Mononuclear cell (primary cell): ENCODE measurements around the gene KPNA4. TPM values are rescaled to one million over a fixed set of nuclear protein-coding genes. Genes with fewer than 3 reads are reported as not detected.
"Not testable (repeated sequence)": the region's sequence is repeated elsewhere in the genome, so short reads cannot be mapped to it uniquely, and the experiment has no call there.

Experiments
- H3K27me3 ChIP-seq: 2 replicates; pipeline ENCODE4 v1.6.0; 2011; ENCODE audit warnings: low read length, control low read depth; ENCODE audit not compliant: insufficient read depth
- H3K4me1 ChIP-seq: 2 replicates; pipeline ENCODE4 v1.5.1; 2011; ENCODE audit warnings: mild to moderate bottlenecking, low read length, control low read depth; ENCODE audit not compliant: insufficient read depth
- H3K4me3 ChIP-seq: 2 replicates; pipeline ENCODE4 v1.5.1; 2011; ENCODE audit warnings: mild to moderate bottlenecking, low read length, moderate library complexity
- H3K9me3 ChIP-seq: 2 replicates; pipeline ENCODE4 v1.5.1; 2011; ENCODE audit warnings: low read depth, mild to moderate bottlenecking, control low read depth, low read length
- total RNA-seq: library from RNA; depleted of rRNA; stranded (reverse); fragments of >200 nt; gene quantifications from one replicate; pipeline ENCODE4 v1.2.3, GENCODE V29; 2012

The KPNA4 gene
- 32.8 TPM for total RNA-seq

DNA sequence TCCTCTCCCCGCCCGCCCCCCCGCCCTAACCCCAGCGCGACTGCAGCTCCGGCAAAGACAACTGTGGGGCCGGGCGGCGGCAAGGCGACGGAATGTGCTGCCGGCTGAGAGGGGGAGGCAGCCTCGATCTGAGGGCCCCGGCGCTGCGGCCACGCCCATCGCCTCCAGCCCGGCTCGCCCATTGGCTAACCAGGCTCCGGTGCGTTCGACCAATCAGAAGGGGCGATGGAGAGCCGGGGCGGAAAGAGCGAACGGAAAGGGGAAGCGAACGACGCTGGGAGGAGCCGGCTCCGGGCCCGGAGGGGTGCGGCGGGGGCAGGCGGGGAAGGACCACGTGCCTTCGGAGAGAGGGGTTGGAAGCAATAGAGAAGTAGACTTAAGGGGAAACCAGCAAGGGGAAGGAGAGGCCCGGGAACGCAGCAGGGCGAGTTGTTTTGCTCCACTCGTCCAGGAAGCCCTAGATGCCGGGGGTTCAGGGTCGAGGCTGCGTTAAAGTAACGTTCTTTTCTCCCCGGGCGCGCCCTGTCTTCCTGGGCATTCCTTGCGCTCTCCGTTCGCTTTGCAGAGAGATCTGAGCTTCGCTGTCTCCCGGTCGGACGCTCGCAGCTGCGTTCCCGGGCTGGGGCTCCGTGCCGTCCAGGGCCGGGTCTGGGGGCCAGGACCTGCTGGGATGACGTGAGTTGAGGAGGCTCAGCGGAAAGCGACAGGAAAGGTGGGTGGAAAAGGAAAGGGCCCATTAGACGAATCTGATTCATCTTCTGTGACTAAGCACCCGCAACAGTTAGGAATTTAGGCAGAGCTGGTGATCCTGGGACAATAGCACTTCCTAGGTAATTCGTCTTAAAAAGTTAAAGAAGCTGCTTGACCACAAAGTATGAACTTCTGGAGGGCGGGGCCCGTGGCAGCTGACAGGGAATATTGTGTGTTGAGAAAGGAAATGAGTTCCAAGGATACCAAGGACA, at the start of gene KPNA4:
Gene KPNA4 (minus strand): TSS at position 130 of the 962 bp plus-strand sequence. CDS start 289 bp downstream, outside the sequence.
- H3K27me3 ChIP-seq = no peaks in the 10 kb centered on the region
- H3K4me3 ChIP-seq = peak within 1 kb of the TSS; percentile 83
- peaks cover 25% of the 10 kb centered on the region for H3K4me1 ChIP-seq

GRCh38 chr3:160613661-160614060, 48.3 kb upstream of the KPNA4 start:
- H3K4me1 ChIP-seq = no peaks in the 10 kb centered on the region
- no peaks in the 10 kb centered on the region for H3K27me3 ChIP-seq
- H3K4me3 ChIP-seq = no peak overlapping the region
- no peaks in the 10 kb centered on the region for H3K9me3 ChIP-seq

More for the DNA sequence above, at the start of gene KPNA4:
- no peaks in the 10 kb centered on the region for H3K9me3 ChIP-seq

DNA sequence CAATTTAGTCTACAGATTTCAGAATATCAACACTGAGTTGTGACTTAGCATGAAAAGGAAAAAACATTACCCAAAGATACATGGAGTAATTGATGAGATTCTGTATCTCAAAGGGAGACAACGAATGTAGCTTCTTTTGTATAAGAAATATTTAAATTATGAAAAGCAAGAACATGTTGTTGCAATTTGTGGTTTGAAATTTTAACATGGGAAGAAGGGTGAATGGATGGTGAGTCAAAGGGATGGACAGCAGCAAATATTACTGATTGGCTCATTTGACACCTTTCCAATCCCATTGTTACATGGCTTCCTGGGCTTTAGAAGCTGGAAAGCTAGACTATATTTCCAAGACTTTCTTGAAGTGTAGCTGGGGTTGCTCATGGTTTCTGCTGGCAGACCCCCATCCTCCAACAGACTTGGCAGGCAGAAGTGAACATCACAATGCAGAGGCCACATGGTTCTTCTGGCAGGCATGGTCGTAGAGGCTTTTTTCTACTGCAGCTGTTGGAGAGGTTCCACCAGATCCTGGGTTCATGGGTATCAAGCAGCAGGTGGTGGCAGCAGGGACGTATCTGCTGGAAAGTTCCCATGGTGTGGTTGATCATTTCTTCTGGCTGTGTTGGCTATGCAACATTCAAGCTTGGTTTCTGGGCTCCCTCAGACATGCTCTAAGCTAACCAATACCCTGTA, 47.2 kb upstream of the KPNA4 start:
- Histone ChIP-seq H3K4me1 (no peaks in the 10 kb centered on the region), H3K4me3 (no peak overlapping the region), H3K9me3 (no peaks in the 10 kb centered on the region)

GRCh38 chr3:160611141-160611540, 45.8 kb upstream of the KPNA4 start:
- no peak overlapping the region for H3K4me3 ChIP-seq
- no peaks in the 10 kb centered on the region for H3K27me3 ChIP-seq
- no peaks in the 10 kb centered on the region for H3K9me3 ChIP-seq
- H3K4me1 ChIP-seq = no peaks in the 10 kb centered on the region

More for the DNA sequence above, 47.2 kb upstream of the KPNA4 start:
- H3K27me3 ChIP-seq = no peaks in the 10 kb centered on the region

- H3K9me3 ChIP-seq = no peaks in the 10 kb centered on the region
- H3K4me3 ChIP-seq = no peak overlapping the region
- H3K4me1 ChIP-seq = no peaks in the 10 kb centered on the region
- no peaks in the 10 kb centered on the region for H3K27me3 ChIP-seq
Measured at GRCh38 chr3:160608870-160609269, 43.5 kb upstream of the KPNA4 start.

GRCh38 chr3:160607826-160608225, 42.5 kb upstream of the KPNA4 start:
- no peaks in the 10 kb centered on the region for H3K9me3 ChIP-seq
- H3K27me3 ChIP-seq = no peaks in the 10 kb centered on the region
- H3K4me3 ChIP-seq = no peak overlapping the region
- H3K4me1 ChIP-seq = no peaks in the 10 kb centered on the region

- no peaks in the 10 kb centered on the region for H3K27me3 ChIP-seq
- no peaks in the 10 kb centered on the region for H3K4me1 ChIP-seq
- no peaks in the 10 kb centered on the region for H3K9me3 ChIP-seq
- no peak overlapping the region for H3K4me3 ChIP-seq
Measured at GRCh38 chr3:160605315-160605714, 39.9 kb upstream of the KPNA4 start.

- not testable (repeated sequence) for H3K27me3 ChIP-seq, H3K4me3 ChIP-seq, H3K9me3 ChIP-seq, H3K4me1 ChIP-seq
Measured at GRCh38 chr3:160603845-160604244, 38.5 kb upstream of the KPNA4 start.

- H3K4me1 ChIP-seq = no peaks in the 10 kb centered on the region
- H3K4me3 ChIP-seq = no peak overlapping the region
- H3K9me3 ChIP-seq = no peaks in the 10 kb centered on the region
- no peaks in the 10 kb centered on the region for H3K27me3 ChIP-seq
Measured at GRCh38 chr3:160602259-160602658, 36.9 kb upstream of the KPNA4 start.

DNA sequence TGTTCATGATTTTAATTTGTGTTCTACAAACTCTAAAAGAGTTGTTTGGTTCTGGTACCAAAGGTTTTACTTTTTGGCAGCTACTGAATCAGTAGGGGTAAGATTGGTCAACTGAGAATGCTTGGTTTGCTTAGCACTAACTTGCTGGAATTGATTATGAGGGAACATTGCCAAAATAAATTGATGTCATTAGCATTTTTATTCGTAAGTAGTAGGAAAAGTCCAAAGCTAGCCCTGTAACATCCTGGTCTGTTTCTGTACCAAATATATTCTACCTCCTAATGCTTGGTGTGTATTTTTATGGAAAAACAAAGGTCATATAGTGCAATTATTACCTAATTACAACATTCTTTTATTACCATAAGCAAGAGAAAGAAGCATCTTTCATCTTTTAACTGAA, 35.9 kb upstream of the KPNA4 start:
- no peak overlapping the region for H3K4me3 ChIP-seq
- H3K4me1 ChIP-seq = no peaks in the 10 kb centered on the region
- H3K9me3 ChIP-seq = no peaks in the 10 kb centered on the region
- no peaks in the 10 kb centered on the region for H3K27me3 ChIP-seq

GRCh38 chr3:160598865-160599264, 33.5 kb upstream of the KPNA4 start:
- Histone ChIP-seq H3K4me3 (no peak overlapping the region), H3K9me3 (no peaks in the 10 kb centered on the region), H3K4me1 (no peaks in the 10 kb centered on the region), H3K27me3 (no peaks in the 10 kb centered on the region)

GRCh38 chr3:160588023-160588422, 22.7 kb upstream of the KPNA4 start:
- Histone ChIP-seq H3K4me3 (no peak overlapping the region), H3K4me1 (no peaks in the 10 kb centered on the region), H3K27me3 (peaks cover 11% of the 10 kb centered on the region), H3K9me3 (peaks cover 5% of the 10 kb centered on the region)

- H3K9me3 ChIP-seq = peaks cover 9% of the 10 kb centered on the region
- H3K4me3 ChIP-seq = no peak overlapping the region
- no peaks in the 10 kb centered on the region for H3K4me1 ChIP-seq
- peaks cover 11% of the 10 kb centered on the region for H3K27me3 ChIP-seq
Measured at GRCh38 chr3:160587105-160587504, 21.7 kb upstream of the KPNA4 start.

DNA sequence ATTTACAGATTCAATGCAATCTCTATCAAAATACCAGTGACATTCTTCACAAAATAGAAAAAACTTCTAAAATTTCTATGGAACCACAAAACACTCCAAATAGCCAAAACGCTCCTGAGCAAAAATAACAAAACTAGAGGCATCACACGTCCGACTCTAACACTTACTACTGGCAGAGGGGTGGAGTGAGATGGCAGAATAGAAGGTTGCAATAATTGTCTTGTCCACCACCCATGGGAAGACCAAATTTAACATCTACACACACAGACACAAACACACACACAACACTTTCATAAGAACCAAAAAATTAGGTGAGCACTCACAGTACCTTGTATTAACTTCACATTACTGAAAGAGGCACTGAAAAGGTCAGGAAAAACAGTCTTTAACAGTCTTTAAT, 21.3 kb upstream of the KPNA4 start:
- Histone ChIP-seq H3K4me1 (no peaks in the 10 kb centered on the region), H3K4me3 (no peak overlapping the region), H3K9me3 (peaks cover 13% of the 10 kb centered on the region), H3K27me3 (peaks cover 11% of the 10 kb centered on the region)

- peaks cover 7% of the 10 kb centered on the region for H3K27me3 ChIP-seq
- H3K4me1 ChIP-seq = no peaks in the 10 kb centered on the region
- H3K9me3 ChIP-seq = peaks cover 30% of the 10 kb centered on the region
- H3K4me3 ChIP-seq = no peak overlapping the region
Measured at GRCh38 chr3:160583451-160583850, 18.1 kb upstream of the KPNA4 start.
